GM18951 (cell line): Measurements from ENCODE around the gene ZC3H4.

Experiments
- POLR2A ChIP-seq: IDR thresholded peaks from 4 replicates; pipeline ENCODE4 v1.6.1; 2011; ENCODE audit warnings: mild to moderate bottlenecking; ENCODE audit not compliant: insufficient read length, insufficient read depth; ENCODE audit errors: extremely low read depth
- in situ Hi-C: fragments of 300-500 bp; cut with MboI; formaldehyde crosslinking; loops from one replicate; pipeline ENCODE4 v1.12.0; 2022; ENCODE audit warnings: low sequenced_read_pairs, mixed read lengths, inconsistent platforms; ENCODE audit not compliant: unreplicated experiment

ZC3H4 gene

DNA sequence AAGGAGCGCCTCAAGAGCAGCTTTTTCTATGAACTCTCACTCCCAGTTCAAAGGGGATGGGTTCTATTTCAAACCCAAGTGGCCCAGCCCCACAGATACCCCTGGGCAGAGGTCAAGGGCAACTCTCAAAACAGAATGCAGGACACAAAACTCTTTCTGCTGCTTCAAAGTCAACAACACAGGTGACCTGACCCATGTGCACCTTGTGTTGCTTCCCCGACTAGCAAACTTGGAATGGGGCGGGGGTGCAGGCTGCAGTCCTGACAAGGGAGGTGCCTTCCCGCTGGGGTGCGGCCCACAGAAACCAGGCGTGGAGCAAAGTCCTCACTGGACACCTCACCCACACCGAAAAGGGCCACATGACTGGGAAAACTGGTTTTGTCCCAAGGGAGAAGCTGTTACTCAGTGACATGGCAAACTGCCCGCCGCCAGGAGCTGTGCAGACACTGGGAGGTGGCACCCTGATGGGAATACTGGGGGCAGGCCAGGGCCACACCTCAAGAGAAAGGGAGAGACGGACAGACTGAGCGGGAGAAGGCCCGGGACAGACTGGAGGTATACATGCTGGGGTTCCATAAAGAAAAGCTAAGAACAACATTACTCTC, 17.4 kb downstream of the ZC3H4 start:
- in situ Hi-C loops, result no loop called here
- no peak for TF ChIP-seq POLR2A

DNA sequence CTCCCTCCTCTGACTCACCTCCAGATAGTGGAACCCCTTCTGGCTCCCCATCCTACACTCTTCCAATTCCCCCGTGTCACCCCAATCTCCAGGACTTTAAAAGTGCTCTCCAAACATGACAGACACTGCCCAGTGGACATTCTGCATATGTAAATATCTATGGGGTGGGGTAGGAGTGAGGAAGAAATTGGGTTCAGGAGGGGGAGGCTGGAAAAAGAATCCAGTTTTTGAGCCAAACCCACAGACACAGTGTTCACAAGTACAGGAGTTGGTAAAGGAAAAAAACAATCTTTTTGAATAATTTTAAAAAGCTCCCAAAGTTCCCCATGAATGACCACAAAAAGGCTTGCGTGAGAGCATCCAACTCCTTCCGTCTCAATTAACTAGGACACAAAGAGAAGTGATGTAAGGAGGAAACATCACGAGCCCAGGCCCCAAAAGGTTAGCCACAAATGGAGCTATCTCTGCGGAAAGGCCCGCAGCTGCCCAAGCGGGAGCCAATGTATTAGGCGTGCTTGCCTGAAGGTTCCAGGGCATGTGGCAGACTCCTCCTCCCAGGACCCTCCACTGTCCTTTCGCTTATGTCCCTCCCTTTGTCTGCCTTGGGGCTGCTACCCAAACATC, 18.0 kb downstream of the ZC3H4 start:
- no peak for TF ChIP-seq POLR2A
- in situ Hi-C loops, result no loop called here

DNA sequence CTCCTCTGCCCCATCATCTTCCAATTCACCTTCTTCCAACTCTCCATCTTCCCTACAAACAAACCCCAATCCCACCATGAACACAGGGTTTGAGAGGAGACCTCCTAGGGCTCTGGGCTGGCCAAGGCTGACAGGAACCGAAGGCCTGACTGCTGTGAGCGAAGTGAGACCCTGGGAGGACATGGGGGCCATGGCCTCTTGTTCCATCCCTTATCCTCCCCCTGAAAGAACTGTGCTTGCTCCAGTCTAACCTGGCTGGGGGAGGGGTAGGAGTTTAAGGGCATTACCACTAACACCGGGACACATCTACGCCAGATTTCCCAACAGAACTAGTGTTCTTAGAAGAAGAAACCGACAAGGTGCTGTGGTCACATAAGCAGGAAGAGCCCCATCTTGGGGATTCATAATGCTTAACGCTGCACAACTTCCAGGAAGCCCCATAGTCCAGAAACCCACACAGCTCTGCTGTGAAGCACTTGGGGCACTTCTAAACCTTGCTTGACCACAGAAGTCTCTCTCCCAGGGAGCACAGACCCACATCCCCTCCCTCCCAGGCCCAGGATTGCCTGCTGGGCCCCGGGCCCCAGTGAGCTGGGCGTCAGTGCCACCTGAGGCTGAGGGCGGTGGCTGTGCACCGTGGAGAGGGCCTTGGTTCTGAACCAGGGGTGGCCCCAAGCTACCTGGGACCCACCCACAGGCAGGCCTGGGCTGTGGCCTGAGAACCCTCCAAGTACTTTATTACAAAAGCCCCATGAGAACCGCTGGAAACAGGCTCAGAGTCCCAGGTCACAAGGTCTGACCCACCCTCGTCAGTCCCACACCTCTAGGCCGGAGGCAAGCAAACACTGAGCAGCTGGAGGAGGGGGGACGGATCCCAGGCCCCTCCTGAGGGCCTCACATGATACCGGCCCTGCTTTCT, 18.8 kb downstream of the ZC3H4 start:
- in situ Hi-C loops, result no loop called here
- no peak for TF ChIP-seq POLR2A

DNA sequence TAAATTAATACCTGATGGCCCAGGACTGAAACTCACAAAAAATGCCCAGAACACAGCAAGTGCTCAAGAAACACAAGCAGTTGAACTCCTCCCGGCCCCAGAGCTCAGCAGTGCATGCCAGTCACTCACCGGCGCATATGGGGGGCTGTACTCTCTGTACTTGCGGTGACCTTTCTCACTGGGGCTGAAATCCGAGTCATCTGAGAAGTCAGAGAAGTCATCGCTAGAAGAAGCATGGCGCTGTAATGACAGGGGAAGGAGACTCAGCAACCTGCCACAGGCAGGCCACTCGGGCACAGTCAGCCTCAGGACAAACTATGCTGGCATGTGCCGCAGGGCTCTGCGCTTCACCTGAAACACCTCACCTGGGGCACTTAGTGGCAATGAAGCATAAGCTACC, 19.7 kb downstream of the ZC3H4 start:
- in situ Hi-C loops, result no loop called here
- TF ChIP-seq POLR2A, result no peak

DNA sequence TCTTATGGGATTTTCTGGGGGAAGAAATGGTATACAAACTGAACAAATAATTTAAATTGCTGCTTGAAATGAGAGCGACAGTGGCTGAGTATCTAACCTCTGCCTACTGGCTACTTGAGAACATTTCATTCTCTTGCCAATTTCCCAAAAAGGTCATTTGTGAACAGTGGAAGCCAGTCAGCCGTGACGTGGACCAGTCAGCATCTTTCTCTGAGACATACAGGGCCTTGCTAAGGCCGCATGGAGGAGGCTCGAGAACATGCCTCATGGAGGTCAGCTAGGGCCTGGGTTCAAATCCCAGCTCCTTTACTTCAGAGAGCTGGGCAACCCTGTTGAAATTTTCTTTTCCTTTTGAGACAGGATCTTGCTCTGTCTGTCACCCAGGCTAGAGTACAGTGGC, 20.3 kb downstream of the ZC3H4 start:
- in situ Hi-C loops, result no loop called here
- no peak for TF ChIP-seq POLR2A

DNA sequence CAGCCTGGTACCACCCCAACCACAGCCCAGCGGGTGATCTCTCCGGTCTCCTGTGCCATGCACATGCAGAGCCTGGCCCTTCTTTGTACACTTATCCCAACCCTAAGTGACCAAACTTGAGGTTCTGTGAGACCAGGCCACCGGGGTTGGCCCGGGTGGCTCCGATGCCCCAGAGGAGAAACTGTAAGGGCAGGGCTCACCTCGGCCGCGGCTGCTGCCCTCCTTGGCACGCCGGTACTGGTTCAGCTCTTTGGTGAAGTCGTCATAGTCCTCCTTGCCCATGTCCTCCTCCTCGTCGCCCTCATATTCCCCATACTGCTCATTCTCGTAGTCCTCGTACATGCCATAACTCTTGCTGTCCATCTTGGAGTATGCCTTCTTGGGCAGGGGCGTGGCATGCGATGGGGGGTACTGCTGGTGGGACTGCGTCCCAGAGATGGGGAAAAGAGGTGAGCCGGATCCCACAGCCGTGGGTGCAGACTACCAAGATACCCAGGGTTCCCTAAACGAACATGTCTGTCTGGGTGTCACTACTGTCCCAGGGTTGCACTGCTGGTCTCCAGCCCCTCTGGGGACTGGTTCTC, 23.7 kb downstream of the ZC3H4 start:
- no peak for TF ChIP-seq POLR2A
- in situ Hi-C loops, result no loop called here

DNA sequence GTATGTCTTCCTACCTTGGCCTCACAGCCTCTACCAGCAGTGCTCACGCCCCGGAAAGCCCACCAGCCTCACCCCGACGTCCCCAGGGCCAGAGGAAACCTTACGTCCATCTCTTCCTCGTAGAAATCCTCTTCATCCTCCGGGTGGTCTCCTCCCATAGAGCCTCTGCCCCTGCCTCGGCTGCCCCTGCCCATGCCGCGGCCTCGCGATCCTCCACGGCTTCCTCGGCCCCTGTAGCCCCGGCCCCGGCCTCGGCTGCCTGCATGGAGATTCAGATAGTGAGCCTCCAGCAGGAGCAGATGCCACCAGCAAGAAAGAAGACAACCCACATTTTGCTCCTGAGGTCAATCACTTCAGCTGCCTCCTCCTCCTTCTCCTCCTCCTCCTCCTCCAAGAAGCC, 27.3 kb downstream of the ZC3H4 start:
- TF ChIP-seq POLR2A, result no peak
- in situ Hi-C loops, result no loop called here

DNA sequence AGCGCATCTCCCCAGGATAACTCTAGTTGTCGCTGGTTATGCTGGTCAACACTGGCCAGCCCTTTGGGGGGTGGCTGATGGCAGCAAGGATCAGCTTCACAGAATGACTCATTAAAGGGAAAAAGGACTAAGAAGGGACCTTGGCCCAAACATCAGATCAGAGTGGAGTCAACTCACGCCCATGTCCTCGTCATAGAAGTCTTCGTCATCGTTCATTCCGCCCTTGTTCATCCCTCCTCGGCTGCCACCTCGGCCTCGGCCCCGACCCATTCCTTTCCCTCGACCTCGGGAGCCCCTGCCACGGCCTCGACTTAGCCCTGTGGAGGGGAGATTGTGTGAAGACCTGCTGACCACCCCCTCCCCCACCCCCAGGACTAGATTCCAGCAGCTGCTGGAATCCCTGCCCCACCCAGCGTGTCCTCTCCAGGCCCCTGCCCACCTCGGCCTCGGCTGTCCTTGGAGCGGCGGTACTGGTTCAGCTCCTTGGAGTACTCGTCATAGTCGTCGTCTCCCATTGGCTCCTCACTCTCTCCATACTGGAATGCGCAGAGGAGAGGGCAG, 28.6 kb downstream of the ZC3H4 start:
- no peak for TF ChIP-seq POLR2A
- in situ Hi-C loops, result no loop called here

DNA sequence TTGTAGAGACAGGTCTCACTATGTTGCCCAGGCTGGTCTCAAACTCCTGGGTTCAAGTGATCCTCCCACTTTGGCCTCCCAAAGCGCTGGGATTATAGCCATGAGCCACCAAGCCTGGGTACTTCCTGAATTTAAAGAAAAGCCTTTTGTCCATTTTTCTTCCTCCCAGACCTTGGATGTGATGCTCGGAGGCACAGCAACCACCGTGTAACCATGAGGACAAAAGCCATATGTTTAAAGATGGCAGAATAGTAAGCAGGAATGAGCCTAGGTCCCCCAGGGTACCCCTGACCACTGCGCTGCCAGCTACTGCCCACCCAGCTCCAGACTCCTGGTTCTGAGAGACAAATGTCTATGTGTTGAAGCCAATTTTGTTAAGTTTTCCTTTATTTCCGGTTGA, 31.1 kb downstream of the ZC3H4 start:
- no peak for TF ChIP-seq POLR2A
- in situ Hi-C loops, result no loop called here

DNA sequence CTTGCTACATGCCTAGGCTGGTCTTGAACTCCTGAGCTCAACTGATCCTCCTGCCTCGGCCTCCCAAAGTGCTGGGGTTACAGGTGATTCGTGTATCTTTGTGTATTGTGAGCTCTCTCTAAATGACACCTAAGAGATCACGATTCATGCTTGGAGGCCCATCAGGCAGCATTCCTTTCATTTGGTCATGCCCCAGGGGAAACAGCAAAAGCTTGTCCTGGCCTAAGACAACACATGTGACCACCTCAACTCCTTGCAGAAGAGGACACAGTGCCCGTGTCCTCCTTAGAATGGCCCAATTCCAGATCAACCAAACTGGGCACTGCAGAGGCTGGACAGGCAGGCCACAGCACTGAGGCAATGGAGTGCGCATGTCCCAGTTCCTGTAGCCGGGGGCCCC, 32.5 kb downstream of the ZC3H4 start:
- in situ Hi-C loops, result no loop called here
- TF ChIP-seq POLR2A, result no peak

DNA sequence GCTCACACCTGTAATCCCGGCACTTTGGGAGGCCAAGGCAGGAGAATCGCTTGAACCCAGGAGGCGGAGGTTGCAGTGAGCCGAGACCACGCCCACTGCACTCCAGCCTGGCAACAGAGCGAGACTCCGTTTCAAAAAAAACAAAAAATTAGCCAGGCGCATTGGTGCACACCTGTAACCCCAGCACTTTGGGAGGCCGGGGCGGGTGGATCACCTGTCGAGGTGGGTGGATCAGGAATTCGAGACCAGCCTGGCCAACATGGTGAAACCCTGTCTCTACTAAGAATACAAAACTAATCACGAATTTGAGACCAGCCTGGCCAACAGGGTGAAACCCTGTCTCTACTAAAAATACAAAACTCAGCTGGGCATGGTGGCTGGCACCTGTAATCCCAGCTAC, 35.2 kb downstream of the ZC3H4 start:
- in situ Hi-C loops, result loop anchor here (10.0 kb wide), 1 partner anchor 46 kb away; no protein-coding TSS in a partner anchor

DNA sequence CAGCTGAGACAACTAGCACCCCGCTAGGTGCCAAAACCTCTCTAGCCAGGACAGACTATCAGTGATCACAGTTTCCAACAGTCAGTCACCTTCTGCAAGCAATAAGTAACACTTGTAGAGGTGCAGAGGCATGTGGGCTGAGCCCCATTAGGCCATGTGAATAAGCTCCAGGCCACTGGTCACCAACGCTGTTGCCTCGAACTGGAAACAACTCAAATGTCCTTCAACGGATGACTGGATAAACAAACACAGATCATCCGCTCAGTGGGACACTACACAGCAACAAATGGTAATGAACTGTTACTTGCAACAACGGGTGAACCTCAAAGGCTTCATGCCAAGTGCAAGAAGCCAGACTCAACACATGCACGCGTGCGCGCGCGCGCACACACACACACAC, 37.6 kb downstream of the ZC3H4 start:
- TF ChIP-seq POLR2A, result no peak
- in situ Hi-C loops, result loop anchor here (10.0 kb wide), 1 partner anchor 49 kb away; no protein-coding TSS in a partner anchor

DNA sequence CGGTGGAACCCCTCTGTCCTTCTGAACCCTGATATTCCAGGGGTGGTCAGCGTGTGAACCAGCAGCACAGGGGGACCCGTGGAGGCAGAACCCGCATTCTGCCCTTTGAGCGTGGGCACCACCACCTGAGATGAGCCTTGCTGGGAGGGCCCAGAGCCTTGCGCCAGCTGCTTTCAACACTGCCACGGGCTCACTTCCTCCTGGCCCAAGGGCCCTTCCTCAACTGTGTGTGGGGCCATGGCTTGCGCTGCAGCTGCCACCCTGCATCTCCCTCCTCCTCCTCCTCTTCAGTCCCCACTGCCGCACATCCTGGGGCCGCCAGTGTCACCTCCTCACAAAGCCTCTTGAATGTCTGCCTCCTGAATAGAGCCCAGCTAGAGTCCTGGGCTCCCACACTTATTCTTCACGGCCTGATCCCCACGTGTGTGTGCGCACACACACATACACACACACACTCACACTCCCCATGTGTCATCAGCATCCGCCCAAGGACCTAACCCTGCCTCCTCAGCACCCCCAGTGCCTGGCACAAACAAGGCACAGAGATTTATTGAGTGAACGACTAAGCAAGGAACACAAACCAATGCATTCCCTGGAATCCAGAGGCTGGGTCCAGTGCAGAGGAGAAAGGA, 38.3 kb downstream of the ZC3H4 start:
- in situ Hi-C loops, result loop anchor here (10.0 kb wide), 1 partner anchor 50 kb away; no protein-coding TSS in a partner anchor
- TF ChIP-seq POLR2A, result no peak

DNA sequence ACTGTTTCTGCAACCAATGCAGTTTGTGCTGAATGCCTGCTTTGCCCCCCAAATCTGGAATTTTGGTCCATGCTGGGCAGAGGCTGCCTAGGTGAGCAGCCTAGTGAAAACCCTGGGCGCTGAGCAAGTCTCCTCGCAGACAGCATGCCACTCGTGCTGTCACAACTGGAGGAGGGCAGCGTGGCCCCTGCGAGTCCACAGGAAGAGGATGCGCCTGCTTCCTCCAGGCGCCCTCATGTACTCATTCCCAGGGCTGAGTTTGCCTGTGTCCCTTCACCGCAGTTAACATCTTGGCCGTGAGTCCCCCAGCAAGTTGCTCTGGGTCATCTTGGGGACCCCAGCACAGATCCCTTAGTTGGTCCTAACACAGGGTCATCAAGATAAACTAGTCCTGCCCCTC, 39.0 kb downstream of the ZC3H4 start:
- in situ Hi-C loops, result loop anchor here (10.0 kb wide), 1 partner anchor 50 kb away; no protein-coding TSS in a partner anchor
- no peak for TF ChIP-seq POLR2A
